ENCODE measurements around the gene MANSC1. TPM values are rescaled to one million over a fixed set of nuclear protein-coding genes. Genes with fewer than 3 reads are reported as not detected.
"Not testable (repeated sequence)": the region's sequence is repeated elsewhere in the genome, so short reads cannot be mapped to it uniquely, and the experiment has no call there.

MANSC1 gene
- polyA plus RNA-seq, 1 donor (not counting 4 experiments of a cell fraction or from before 2014, with no cell fraction given), result 1.6 TPM

- H3K27me3 ChIP-seq (ENCODE audit: control insufficient read depth, extremely low read depth, insufficient read depth, low read length), result no peaks in the 10 kb centered on the region
- no peaks in the 10 kb centered on the region for H4K20me1 ChIP-seq (ENCODE audit: control insufficient read depth, extremely low read depth, insufficient read depth, low read length)
- H3K4me1 ChIP-seq (ENCODE audit: control insufficient read depth, extremely low read depth, insufficient read depth, low read length), result no peaks in the 10 kb centered on the region
- no peak overlapping the region for H3K4me3 ChIP-seq (ENCODE audit: control insufficient read depth in 2 of 3, extremely low read depth in 1 of 3, insufficient read depth in 2 of 3, low read depth in 1 of 3, low read length in 3 of 3)
- DNase-seq (ENCODE audit: low read depth, low spot score) (no peak), FAIRE-seq (no peak)
- H3K36me3 ChIP-seq (ENCODE audit: control insufficient read depth in 2 of 2, extremely low read depth in 1 of 2, insufficient read depth in 2 of 2, low read length in 2 of 2), result no peaks in the 10 kb centered on the region
- H3K27ac ChIP-seq (ENCODE audit: control insufficient read depth, insufficient read depth, low read length), result no peak overlapping the region
- TF ChIP-seq, protein P1, sequence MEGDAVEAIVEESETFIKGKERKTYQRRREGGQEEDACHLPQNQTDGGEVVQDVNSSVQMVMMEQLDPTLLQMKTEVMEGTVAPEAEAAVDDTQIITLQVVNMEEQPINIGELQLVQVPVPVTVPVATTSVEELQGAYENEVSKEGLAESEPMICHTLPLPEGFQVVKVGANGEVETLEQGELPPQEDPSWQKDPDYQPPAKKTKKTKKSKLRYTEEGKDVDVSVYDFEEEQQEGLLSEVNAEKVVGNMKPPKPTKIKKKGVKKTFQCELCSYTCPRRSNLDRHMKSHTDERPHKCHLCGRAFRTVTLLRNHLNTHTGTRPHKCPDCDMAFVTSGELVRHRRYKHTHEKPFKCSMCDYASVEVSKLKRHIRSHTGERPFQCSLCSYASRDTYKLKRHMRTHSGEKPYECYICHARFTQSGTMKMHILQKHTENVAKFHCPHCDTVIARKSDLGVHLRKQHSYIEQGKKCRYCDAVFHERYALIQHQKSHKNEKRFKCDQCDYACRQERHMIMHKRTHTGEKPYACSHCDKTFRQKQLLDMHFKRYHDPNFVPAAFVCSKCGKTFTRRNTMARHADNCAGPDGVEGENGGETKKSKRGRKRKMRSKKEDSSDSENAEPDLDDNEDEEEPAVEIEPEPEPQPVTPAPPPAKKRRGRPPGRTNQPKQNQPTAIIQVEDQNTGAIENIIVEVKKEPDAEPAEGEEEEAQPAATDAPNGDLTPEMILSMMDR (optimal IDR thresholded peaks at IDR 0.05 in 1 of 3, IDR thresholded peaks at IDR 0.05 in 1 of 3, conservative IDR thresholded peaks at IDR 0.05 in 1 of 3; ENCODE audit: extremely low read depth in 1 of 3, insufficient read depth in 2 of 3, low read length in 3 of 3), result no peak
- no peak for TF ChIP-seq EZH2 (IDR thresholded peaks at IDR 0.05; ENCODE audit: low read length)
- H3K9me3 ChIP-seq (ENCODE audit: control insufficient read depth, low read depth, low read length), result no peaks in the 10 kb centered on the region
- H2AFZ ChIP-seq (ENCODE audit: control insufficient read depth, low read length), result no peak overlapping the region
- H3K4me2 ChIP-seq (ENCODE audit: control insufficient read depth, extremely low read depth, insufficient read depth, low read depth, low read length), result no peak overlapping the region
- no peaks in the 10 kb centered on the region for H3K9me1 ChIP-seq (ENCODE audit: control insufficient read depth, extremely low read depth, insufficient read depth, low read length)
- H3K79me2 ChIP-seq (ENCODE audit: control insufficient read depth, insufficient read depth, low read length), result no peaks in the 10 kb centered on the region
- H3K9ac ChIP-seq (ENCODE audit: control insufficient read depth, extremely low read depth, insufficient read depth, low read length), result no peak overlapping the region
- dilution Hi-C loops (cut with MboI; ENCODE audit: extremely low pct_ligation_motif_present, low sequenced_read_pairs), result no loop called here
Observed at GRCh38 chr12:12319451-12320183, 30.4 kb downstream of the MANSC1 start.

DNA sequence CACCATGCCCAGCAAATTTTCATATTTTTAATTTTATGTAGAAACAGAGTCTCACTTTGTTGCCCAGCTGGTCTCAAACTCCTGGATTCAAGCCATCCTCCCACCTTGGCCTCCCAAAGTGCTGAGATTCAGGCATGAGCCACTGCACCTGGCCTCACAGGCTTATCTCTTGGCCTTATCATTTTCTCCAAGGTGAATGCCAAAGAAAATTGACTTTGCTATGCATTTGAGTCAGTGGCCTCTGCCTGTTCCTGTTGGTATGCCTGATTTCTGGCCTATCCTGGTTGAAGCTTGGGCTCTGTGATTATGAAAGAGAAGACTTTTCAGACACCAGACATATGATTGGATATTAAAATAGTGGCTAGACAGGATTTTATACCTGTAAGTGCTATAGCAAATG, 34.2 kb downstream of the MANSC1 start:
- Histone ChIP-seq H3K4me1 (ENCODE audit: control insufficient read depth, extremely low read depth, insufficient read depth, low read length) (no peaks in the 10 kb centered on the region), H3K36me3 (ENCODE audit: control insufficient read depth in 2 of 2, extremely low read depth in 1 of 2, insufficient read depth in 2 of 2, low read length in 2 of 2) (no peaks in the 10 kb centered on the region), H3K79me2 (ENCODE audit: control insufficient read depth, insufficient read depth, low read length) (no peaks in the 10 kb centered on the region), H3K27me3 (ENCODE audit: control insufficient read depth, extremely low read depth, insufficient read depth, low read length) (no peaks in the 10 kb centered on the region), H4K20me1 (ENCODE audit: control insufficient read depth, extremely low read depth, insufficient read depth, low read length) (no peaks in the 10 kb centered on the region), H2AFZ (ENCODE audit: control insufficient read depth, low read length) (no peak overlapping the region), H3K4me3 (ENCODE audit: control insufficient read depth in 2 of 3, extremely low read depth in 1 of 3, insufficient read depth in 2 of 3, low read depth in 1 of 3, low read length in 3 of 3) (no peak overlapping the region), H3K27ac (ENCODE audit: control insufficient read depth, insufficient read depth, low read length) (no peak overlapping the region), H3K9ac (ENCODE audit: control insufficient read depth, extremely low read depth, insufficient read depth, low read length) (no peak overlapping the region), H3K9me3 (ENCODE audit: control insufficient read depth, low read depth, low read length) (no peaks in the 10 kb centered on the region), H3K9me1 (ENCODE audit: control insufficient read depth, extremely low read depth, insufficient read depth, low read length) (no peaks in the 10 kb centered on the region), H3K4me2 (ENCODE audit: control insufficient read depth, extremely low read depth, insufficient read depth, low read depth, low read length) (no peak overlapping the region)
- dilution Hi-C loops (cut with MboI; ENCODE audit: extremely low pct_ligation_motif_present, low sequenced_read_pairs), result no loop called here
- TF ChIP-seq, protein P1 (optimal IDR thresholded peaks at IDR 0.05 in 1 of 3, IDR thresholded peaks at IDR 0.05 in 1 of 3, conservative IDR thresholded peaks at IDR 0.05 in 1 of 3; ENCODE audit: extremely low read depth in 1 of 3, insufficient read depth in 2 of 3, low read length in 3 of 3), result no peak
- no peak for TF ChIP-seq EZH2 (IDR thresholded peaks at IDR 0.05; ENCODE audit: low read length)
- DNase-seq (ENCODE audit: low read depth, low spot score) (no peak), FAIRE-seq (no peak)

DNA sequence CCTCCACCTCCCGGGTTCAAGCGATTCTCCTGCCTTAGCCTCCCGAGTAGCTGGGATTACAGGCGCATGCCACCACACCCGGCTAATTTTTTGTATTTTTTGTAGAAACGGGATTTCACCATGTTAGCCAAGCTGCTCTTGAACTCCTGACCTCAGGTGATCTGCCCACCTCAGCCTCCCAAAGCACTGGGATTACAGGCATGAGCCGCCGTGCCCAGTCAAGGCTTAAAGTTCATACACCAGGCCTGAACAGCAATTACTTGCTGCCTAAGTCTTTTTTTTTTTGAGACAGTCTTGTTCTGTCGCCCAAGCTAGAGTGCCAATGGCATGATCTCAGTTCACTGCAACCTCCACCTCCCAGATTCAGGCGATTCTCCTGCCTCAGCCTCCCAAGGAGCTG, 39.3 kb downstream of the MANSC1 start:
- H3K36me3 ChIP-seq (ENCODE audit: control insufficient read depth in 2 of 2, extremely low read depth in 1 of 2, insufficient read depth in 2 of 2, low read length in 2 of 2); H2AFZ ChIP-seq (ENCODE audit: control insufficient read depth, low read length); H3K9ac ChIP-seq (ENCODE audit: control insufficient read depth, extremely low read depth, insufficient read depth, low read length); H3K4me2 ChIP-seq (ENCODE audit: control insufficient read depth, extremely low read depth, insufficient read depth, low read depth, low read length); H4K20me1 ChIP-seq (ENCODE audit: control insufficient read depth, extremely low read depth, insufficient read depth, low read length); H3K9me3 ChIP-seq (ENCODE audit: control insufficient read depth, low read depth, low read length); H3K79me2 ChIP-seq (ENCODE audit: control insufficient read depth, insufficient read depth, low read length); H3K9me1 ChIP-seq (ENCODE audit: control insufficient read depth, extremely low read depth, insufficient read depth, low read length); H3K27me3 ChIP-seq (ENCODE audit: control insufficient read depth, extremely low read depth, insufficient read depth, low read length); H3K4me3 ChIP-seq (ENCODE audit: control insufficient read depth in 2 of 3, extremely low read depth in 1 of 3, insufficient read depth in 2 of 3, low read depth in 1 of 3, low read length in 3 of 3); H3K4me1 ChIP-seq (ENCODE audit: control insufficient read depth, extremely low read depth, insufficient read depth, low read length); H3K27ac ChIP-seq (ENCODE audit: control insufficient read depth, insufficient read depth, low read length); dilution Hi-C loops (cut with MboI; ENCODE audit: extremely low pct_ligation_motif_present, low sequenced_read_pairs); FAIRE-seq; DNase-seq (ENCODE audit: low read depth, low spot score): not testable (repeated sequence)
